ENCODE results near the gene SYT14. TPM values are rescaled to one million over a fixed set of nuclear protein-coding genes. Genes with fewer than 3 reads are reported as not detected.
"Not testable (repeated sequence)": the region's sequence is repeated elsewhere in the genome, so short reads cannot be mapped to it uniquely, and the experiment has no call there.

SYT14 gene
- polyA plus RNA-seq, 2 of the 4 experiments (the other 2 are of a cell fraction) = 0.01 to 0.06 TPM

GRCh38 chr1:210049616-210050015 lies 111.6 kb downstream of the SYT14 start:
- FAIRE-seq (no peak), DNase-seq (ENCODE audit: low read depth in 1 of 2, low spot score in 1 of 2) (no peak), ATAC-seq (no peak)
- Histone ChIP-seq H3K4me2 (no peak overlapping the region), H3K4me1 (no peaks in the 10 kb centered on the region), H3K9me3 (0 out of 3 replicates have a peak, but pooled peaks cover 5% of the 10 kb centered on the region), H3K4me3 (no peak overlapping the region), H3K27ac (no peak overlapping the region)
- TF ChIP-seq TFCP2L1 (CRISPR knock-in tag; IDR thresholded peaks at IDR 0.05) (no peak), RARB (CRISPR knock-in tag; IDR thresholded peaks at IDR 0.05) (no peak), FOSL2 (IDR thresholded peaks at IDR 0.05) (no peak), FOSL2 (CRISPR knock-in tag; IDR thresholded peaks at IDR 0.05) (no peak), CHD2 (IDR thresholded peaks at IDR 0.05; ENCODE audit: low read length, partially characterized antibody) (no peak)
- WGBS (ENCODE audit: missing lambda C conversion rate) = 18% methylated on average over 7 of the region's 7 CpGs
- CTCF ChIA-PET = no interaction called here
- POLR2A ChIA-PET = no interaction called here

- POLR2A ChIA-PET, FAIRE-seq: not testable (repeated sequence)
- WGBS (ENCODE audit: missing lambda C conversion rate) = 9% methylated on average over 4 of the region's 4 CpGs
Measured at GRCh38 chr1:210050491-210050890, 112.5 kb downstream of the SYT14 start.

GRCh38 chr1:210053126-210053525 lies 115.1 kb downstream of the SYT14 start:
- H3K4me3 ChIP-seq = no peak overlapping the region
- WGBS (ENCODE audit: missing lambda C conversion rate) = 0% methylated on average over 1 of the region's 1 CpG
- H3K9me3 ChIP-seq = 0 out of 3 replicates have a peak, but pooled peaks cover 5% of the 10 kb centered on the region
- no peak overlapping the region for H3K27ac ChIP-seq
- no peaks in the 10 kb centered on the region for H3K4me1 ChIP-seq
- ATAC-seq = no peak
- ChIA-PET POLR2A (interaction anchor here (0.6 kb wide), 1 partner anchor 151 kb away, joined by 3 read pairs; no protein-coding TSS in a partner anchor), CTCF (no interaction called here)
- DNase-seq (ENCODE audit: low read depth in 1 of 2, low spot score in 1 of 2) = no peak
- FAIRE-seq = no peak
- TF ChIP-seq TP53 (CRISPR knock-in tag; IDR thresholded peaks at IDR 0.05) (no peak), NR3C1 (IDR thresholded peaks at IDR 0.05) (no peak), HOXA7 (CRISPR knock-in tag; IDR thresholded peaks at IDR 0.05) (no peak), ZSCAN20 (CRISPR knock-in tag; IDR thresholded peaks at IDR 0.05) (no peak), EP300 (IDR thresholded peaks at IDR 0.05) (no peak), ELK1 (IDR thresholded peaks at IDR 0.05; ENCODE audit: low read depth, low read length) (no peak), RAD21 (conservative IDR thresholded peaks at IDR 0.05 in 1 of 2, IDR thresholded peaks at IDR 0.05 in 1 of 2) (no peak), RFX5 (IDR thresholded peaks at IDR 0.05) (no peak), RNF2 (IDR thresholded peaks at IDR 0.05; ENCODE audit: borderline replicate concordance, low read depth) (no peak), TFCP2L1 (CRISPR knock-in tag; IDR thresholded peaks at IDR 0.05) (no peak), JUN (IDR thresholded peaks at IDR 0.05) (no peak), ESRRA (IDR thresholded peaks at IDR 0.05; ENCODE audit: borderline replicate concordance, low read length) (no peak), RARB (CRISPR knock-in tag; IDR thresholded peaks at IDR 0.05) (no peak), FOSL2 (IDR thresholded peaks at IDR 0.05) (no peak), FOSL2 (CRISPR knock-in tag; IDR thresholded peaks at IDR 0.05) (no peak), NPAS2 (CRISPR knock-in tag; IDR thresholded peaks at IDR 0.05; ENCODE audit: borderline replicate concordance) (no peak), HDAC2 (IDR thresholded peaks at IDR 0.05) (no peak), BHLHE40 (IDR thresholded peaks at IDR 0.05; ENCODE audit: low read depth, low read length) (no peak)
- H3K4me2 ChIP-seq = no peak overlapping the region

More at GRCh38 chr1:210050491-210050890, 112.5 kb downstream of the SYT14 start:
- H3K4me3 ChIP-seq; ATAC-seq; H3K9me3 ChIP-seq; H3K4me2 ChIP-seq; H3K4me1 ChIP-seq; H3K27ac ChIP-seq; DNase-seq (ENCODE audit: low read depth in 1 of 2, low spot score in 1 of 2); CTCF ChIA-PET: not testable (repeated sequence)

- POLR2A ChIA-PET = no interaction called here
- Histone ChIP-seq H3K27ac (no peak overlapping the region), H3K9me3 (no peaks in the 10 kb centered on the region), H3K4me1 (no peaks in the 10 kb centered on the region), H3K4me3 (no peak overlapping the region), H3K4me2 (no peak overlapping the region)
- no peak for FAIRE-seq
- no peak for ATAC-seq
- DNase-seq (ENCODE audit: low read depth in 1 of 2, low spot score in 1 of 2) = no peak
- CTCF ChIA-PET = no interaction called here
- TF ChIP-seq EHMT2 (IDR thresholded peaks at IDR 0.05; ENCODE audit: low read depth) (no peak), ZFP36 (IDR thresholded peaks at IDR 0.05; ENCODE audit: borderline replicate concordance, partially characterized antibody) (no peak), ATOH8 (CRISPR knock-in tag; IDR thresholded peaks at IDR 0.05; ENCODE audit: low read depth) (no peak), FOSL2 (IDR thresholded peaks at IDR 0.05) (no peak), FOSL2 (CRISPR knock-in tag; IDR thresholded peaks at IDR 0.05) (no peak), CHD2 (IDR thresholded peaks at IDR 0.05; ENCODE audit: low read length, partially characterized antibody) (no peak)
Measured at GRCh38 chr1:210057593-210057992, 119.6 kb downstream of the SYT14 start.
